PC-9 (cell line): ENCODE results near the gene AKR7A2. TPM values are rescaled to one million over a fixed set of nuclear protein-coding genes. Genes with fewer than 3 reads are reported as not detected.
A peak's percentile ranks its signal among the peaks of the same experiment; 100 is the strongest.
"Not testable (repeated sequence)": the region's sequence is repeated elsewhere in the genome, so short reads cannot be mapped to it uniquely, and the experiment has no call there.

Experiments used
- BruUV-seq: library from RNA; stranded (reverse); fragments of 400-500 nt; replicated peaks from 2 replicates; lab custom pipeline; 2021; lab: Mats Ljungman, UMichigan
- CTCF ChIA-PET: fragments of 300-600 bp; sonication (Branson Sonifier 250); formaldehyde crosslinking; loops from one replicate; lab custom pipeline; 2022; ENCODE audit warnings: antibody characterized with exemption; lab: Charles Lee
- POLR2A ChIA-PET: fragments of 300-600 bp; sonication (Branson Sonifier 250); formaldehyde crosslinking; loops from one replicate; lab custom pipeline; 2022; ENCODE audit warnings: antibody characterized with exemption; ENCODE audit not compliant: unreplicated experiment; lab: Charles Lee
- DNase-seq, 2 experiments: peaks; one replicate each; pipeline versions ENCODE4 v3.0.0 to v3.0.0-alpha.2; 2015 to 2022; ENCODE audit warnings: mixed read lengths in 1 of 2
- H2AFZ ChIP-seq: fragments of 200-600 bp; sonication (generic); 2 replicates; pipeline ENCODE4 v1.8.1; 2017; ENCODE audit warnings: antibody characterized with exemption
- H3F3A ChIP-seq: fragments of 200-600 bp; sonication (generic); 2 replicates; pipeline ENCODE4 v1.8.1; 2017; ENCODE audit warnings: antibody characterized with exemption, mild to moderate bottlenecking, low read depth; ENCODE audit not compliant: insufficient read depth
- H3K27ac ChIP-seq: fragments of 200-600 bp; sonication (generic); 2 replicates; pipeline ENCODE4 v1.6.1; 2016; ENCODE audit warnings: mixed run types
- H3K27me3 ChIP-seq: fragments of 200-600 bp; sonication (generic); 2 replicates; pipeline ENCODE4 v1.6.1; 2016; ENCODE audit warnings: low read depth, mixed run types; ENCODE audit not compliant: insufficient read depth
- H3K36me3 ChIP-seq: fragments of 200-600 bp; sonication (generic); 2 replicates; pipeline ENCODE4 v1.6.1; 2016; ENCODE audit warnings: low read depth, mixed run types
- H3K4me1 ChIP-seq: fragments of 200-600 bp; sonication (generic); replicated peaks from 2 replicates; pipeline ENCODE4 v1.6.1; 2016; ENCODE audit warnings: mixed run types; ENCODE audit not compliant: insufficient read depth
- H3K4me2 ChIP-seq: fragments of 200-600 bp; sonication (generic); 2 replicates; pipeline ENCODE4 v1.6.1; 2017; ENCODE audit warnings: mixed run types
- H3K4me3 ChIP-seq: fragments of 200-600 bp; sonication (generic); 2 replicates; pipeline ENCODE4 v1.6.1; 2016; ENCODE audit warnings: mixed run types
- H3K79me2 ChIP-seq: fragments of 200-600 bp; sonication (generic); 2 replicates; pipeline ENCODE4 v1.6.1; 2017; ENCODE audit warnings: low read depth, mixed run types
- H3K9me2 ChIP-seq: fragments of 200-600 bp; sonication (generic); 2 replicates; pipeline ENCODE4 v1.8.1; 2017; ENCODE audit warnings: mild to moderate bottlenecking; ENCODE audit not compliant: insufficient read depth
- H3K9me3 ChIP-seq: fragments of 200-600 bp; sonication (generic); 2 replicates; pipeline ENCODE4 v1.8.1; 2016; ENCODE audit warnings: low read depth; ENCODE audit not compliant: insufficient read depth
- H4K20me1 ChIP-seq: fragments of 200-600 bp; sonication (generic); 2 replicates; pipeline ENCODE4 v1.8.1; 2017; ENCODE audit not compliant: insufficient read depth
- EZH2 ChIP-seq: fragments of 200-600 bp; sonication (generic); IDR thresholded peaks from 2 replicates; pipeline ENCODE4 v1.8.0; 2017; ENCODE audit warnings: antibody characterized with exemption, low read depth
- intact Hi-C: fragments of 100-400 bp; cut with micrococcal nuclease; formaldehyde crosslinking; loops from one replicate; pipeline ENCODE4 v1.10.0; 2022; ENCODE audit not compliant: unreplicated experiment
- total RNA-seq: library from RNA; stranded (reverse); gene quantifications from 2 replicates; pipeline ENCODE4 v1.2.3, GENCODE V29; 2021
- TF ChIP-seq, protein P1 (sequence below): fragments of 200-600 bp; sonication (generic); conservative IDR thresholded peaks from 2 replicates; pipeline ENCODE4 v1.6.1; 2017; ENCODE audit warnings: mixed run types, antibody characterized with exemption, mild to moderate bottlenecking, moderate library complexity

AKR7A2 gene
- total RNA-seq, 1 experiment from 2014 or later = 79.6 TPM

DNA sequence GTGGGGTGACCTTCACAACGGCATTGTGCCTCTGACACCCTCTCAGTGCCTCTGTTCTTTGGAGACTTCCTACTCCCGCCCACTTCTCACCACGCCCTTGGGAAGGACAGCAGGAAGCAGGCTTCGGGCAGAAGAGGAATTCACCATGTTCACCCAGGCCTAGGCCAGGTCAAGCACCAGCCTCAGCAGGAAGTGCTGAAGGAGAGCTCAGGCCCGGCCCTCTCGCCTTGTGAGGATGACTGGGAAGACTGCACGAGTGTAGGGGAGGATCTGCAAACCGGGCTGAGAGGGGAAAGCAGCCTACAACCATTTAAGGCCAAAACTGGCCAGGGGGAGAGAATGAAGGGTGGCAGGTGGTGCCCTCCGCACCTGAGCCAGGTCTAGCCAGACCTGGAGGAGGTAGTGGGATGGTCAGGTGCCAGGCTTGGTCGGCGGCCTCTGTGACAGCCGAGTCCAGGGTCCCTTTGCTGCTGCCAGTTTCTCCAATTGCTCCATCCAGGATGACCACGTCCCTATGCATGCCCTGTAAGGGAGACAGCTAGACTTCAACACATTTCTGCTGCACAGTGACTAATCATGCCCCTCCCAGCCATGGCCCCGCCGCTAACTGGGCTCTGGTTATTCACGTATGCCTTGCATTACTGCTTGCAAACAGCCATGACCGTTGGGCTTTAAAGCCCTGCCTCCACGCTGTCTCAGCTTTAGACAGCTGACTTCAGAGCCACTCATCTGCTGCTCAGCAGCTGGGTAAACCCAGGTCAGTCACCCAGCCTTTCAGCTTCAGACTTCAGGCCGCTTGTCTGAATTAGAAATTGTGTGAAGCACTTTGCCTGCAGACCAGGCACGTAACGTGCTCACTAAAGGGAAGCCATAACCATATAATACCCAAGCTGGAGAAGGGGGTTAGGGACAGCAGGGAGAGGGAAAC, 51.5 kb downstream of the AKR7A2 start:
- H3K4me2 ChIP-seq = no peak overlapping the region
- no peak for TF ChIP-seq EZH2
- TF ChIP-seq, protein P1, sequence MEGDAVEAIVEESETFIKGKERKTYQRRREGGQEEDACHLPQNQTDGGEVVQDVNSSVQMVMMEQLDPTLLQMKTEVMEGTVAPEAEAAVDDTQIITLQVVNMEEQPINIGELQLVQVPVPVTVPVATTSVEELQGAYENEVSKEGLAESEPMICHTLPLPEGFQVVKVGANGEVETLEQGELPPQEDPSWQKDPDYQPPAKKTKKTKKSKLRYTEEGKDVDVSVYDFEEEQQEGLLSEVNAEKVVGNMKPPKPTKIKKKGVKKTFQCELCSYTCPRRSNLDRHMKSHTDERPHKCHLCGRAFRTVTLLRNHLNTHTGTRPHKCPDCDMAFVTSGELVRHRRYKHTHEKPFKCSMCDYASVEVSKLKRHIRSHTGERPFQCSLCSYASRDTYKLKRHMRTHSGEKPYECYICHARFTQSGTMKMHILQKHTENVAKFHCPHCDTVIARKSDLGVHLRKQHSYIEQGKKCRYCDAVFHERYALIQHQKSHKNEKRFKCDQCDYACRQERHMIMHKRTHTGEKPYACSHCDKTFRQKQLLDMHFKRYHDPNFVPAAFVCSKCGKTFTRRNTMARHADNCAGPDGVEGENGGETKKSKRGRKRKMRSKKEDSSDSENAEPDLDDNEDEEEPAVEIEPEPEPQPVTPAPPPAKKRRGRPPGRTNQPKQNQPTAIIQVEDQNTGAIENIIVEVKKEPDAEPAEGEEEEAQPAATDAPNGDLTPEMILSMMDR = no peak
- H3F3A ChIP-seq = no peaks in the 10 kb centered on the region; the same call in 1 of the 2 replicates
- ChIA-PET POLR2A (no interaction called here), CTCF (no interaction called here)
- H3K27ac ChIP-seq = no peak overlapping the region
- 0 out of 2 replicates have a peak, but pooled peaks cover 2% of the 10 kb centered on the region for H3K79me2 ChIP-seq
- H3K4me1 ChIP-seq = no peaks in the 10 kb centered on the region
- intact Hi-C loops = no loop called here
- no peaks in the 10 kb centered on the region; the same call in 1 of the 2 replicates for H4K20me1 ChIP-seq
- DNase-seq = peak in 1 of 2 experiments; percentile 13
- no peaks in the 10 kb centered on the region for H3K36me3 ChIP-seq
- H3K9me2 ChIP-seq = no peaks in the 10 kb centered on the region
- no TSS peak for BruUV-seq
- no peak overlapping the region for H2AFZ ChIP-seq
- H3K4me3 ChIP-seq = no peak overlapping the region
- H3K27me3 ChIP-seq = no peaks in the 10 kb centered on the region
- no peaks in the 10 kb centered on the region for H3K9me3 ChIP-seq

DNA sequence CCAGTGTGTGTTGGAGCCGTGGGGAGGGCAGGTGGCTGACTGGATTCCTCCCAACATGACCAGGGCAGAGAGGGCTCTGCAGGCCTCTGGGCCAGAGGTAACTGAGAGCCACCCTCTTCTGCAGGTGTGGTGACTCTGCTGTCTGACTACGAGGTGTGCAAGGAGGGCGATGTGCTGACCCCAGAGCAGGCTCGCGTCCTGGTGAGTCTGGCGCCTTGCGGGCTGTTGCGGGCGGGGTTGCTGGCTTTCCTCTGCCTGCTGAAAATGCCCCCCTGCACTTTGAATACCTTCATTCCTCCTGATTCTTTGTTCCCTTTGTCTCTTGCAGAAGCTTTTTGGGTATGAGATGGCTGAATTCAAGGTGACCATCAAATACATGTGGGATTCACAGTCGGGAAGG, 53.6 kb downstream of the AKR7A2 start:
- no peaks in the 10 kb centered on the region; the same call in 1 of the 2 replicates for H3F3A ChIP-seq
- no peak overlapping the region for H2AFZ ChIP-seq
- TF ChIP-seq, protein P1 = no peak
- no peak for TF ChIP-seq EZH2
- H3K4me1 ChIP-seq = peaks cover 3% of the 10 kb centered on the region; the same call in 1 of the 2 replicates
- DNase-seq = no peak
- H3K4me2 ChIP-seq = no peak overlapping the region
- H3K9me2 ChIP-seq = no peaks in the 10 kb centered on the region
- BruUV-seq = no TSS peak
- H3K36me3 ChIP-seq = no peaks in the 10 kb centered on the region
- ChIA-PET POLR2A (no interaction called here), CTCF (no interaction called here)
- peaks cover 22% of the 10 kb centered on the region for H3K79me2 ChIP-seq
- H3K27me3 ChIP-seq = no peaks in the 10 kb centered on the region
- H3K9me3 ChIP-seq = no peaks in the 10 kb centered on the region
- peaks cover 16% of the 10 kb centered on the region for H4K20me1 ChIP-seq
- H3K27ac ChIP-seq = no peak overlapping the region
- intact Hi-C loops = no loop called here
- H3K4me3 ChIP-seq = no peak overlapping the region

DNA sequence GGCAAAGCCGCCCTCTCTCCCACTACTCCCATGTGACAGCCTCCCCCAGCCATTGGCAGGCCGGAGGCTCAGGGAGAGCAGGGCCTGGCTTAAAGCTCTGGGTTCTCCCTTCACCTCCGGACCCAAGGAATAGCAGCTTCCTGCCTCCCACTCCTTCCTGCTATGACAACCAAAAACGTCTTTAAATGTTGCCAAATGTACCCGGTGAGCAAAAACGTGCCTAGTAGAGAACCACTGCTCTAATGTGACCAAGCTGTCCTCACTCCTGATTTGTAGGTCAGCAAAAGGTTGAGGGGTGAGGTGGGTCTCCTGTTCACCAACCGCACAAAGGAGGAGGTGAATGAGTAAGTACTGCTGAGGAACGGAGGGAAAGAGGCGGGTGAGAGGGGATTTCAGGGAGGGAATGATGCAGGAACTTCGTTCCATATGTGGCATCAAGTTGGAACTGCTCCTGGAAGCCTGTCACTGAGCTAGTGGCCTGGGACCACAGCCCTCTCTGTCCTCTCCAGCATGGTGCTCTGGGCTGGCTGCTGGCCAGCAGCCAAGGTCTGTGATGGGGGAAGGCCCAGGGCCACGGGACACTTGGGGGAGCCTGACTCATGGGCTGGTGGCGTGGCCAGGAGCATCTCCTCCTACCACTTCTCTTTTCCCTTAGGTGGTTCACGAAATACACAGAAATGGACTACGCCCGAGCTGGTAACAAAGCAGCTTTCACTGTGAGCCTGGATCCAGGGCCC, 54.6 kb downstream of the AKR7A2 start:
- H3K27ac ChIP-seq = no peak overlapping the region
- H3K9me3 ChIP-seq = no peaks in the 10 kb centered on the region
- no peaks in the 10 kb centered on the region for H3K9me2 ChIP-seq
- BruUV-seq = no TSS peak
- intact Hi-C loops = no loop called here
- no peaks in the 10 kb centered on the region for H3K27me3 ChIP-seq
- CTCF ChIA-PET = no interaction called here
- H4K20me1 ChIP-seq = peaks cover 21% of the 10 kb centered on the region
- peaks cover 32% of the 10 kb centered on the region for H3K79me2 ChIP-seq
- H3K4me1 ChIP-seq = peaks cover 11% of the 10 kb centered on the region
- no peaks in the 10 kb centered on the region; the same call in 1 of the 2 replicates for H3F3A ChIP-seq
- TF ChIP-seq EZH2 = no peak
- TF ChIP-seq, protein P1 = no peak
- H3K4me2 ChIP-seq = no peak overlapping the region
- H3K36me3 ChIP-seq = no peaks in the 10 kb centered on the region
- no peak overlapping the region for H3K4me3 ChIP-seq
- H2AFZ ChIP-seq = no peak overlapping the region
- POLR2A ChIA-PET = no interaction called here
- no peak for DNase-seq

DNA sequence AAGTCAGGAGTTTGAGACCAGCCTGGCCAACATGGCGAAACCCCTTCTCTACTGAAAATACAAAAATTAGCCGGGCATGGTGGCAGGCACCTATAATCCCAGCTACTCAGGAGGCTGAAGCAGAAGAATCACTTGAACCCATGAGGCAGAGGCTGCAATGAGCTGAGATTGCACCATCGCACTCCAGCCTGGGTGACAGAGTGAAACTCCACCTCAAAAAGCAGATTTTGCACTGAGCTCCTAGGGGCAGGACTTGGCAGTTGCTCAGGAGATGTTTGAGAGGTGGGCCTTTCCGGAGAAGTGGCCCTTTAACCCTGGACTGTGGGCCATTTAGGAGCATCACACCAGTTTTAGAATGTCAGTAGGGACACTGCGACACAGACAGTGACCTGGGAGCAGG, 55.6 kb downstream of the AKR7A2 start:
- peaks cover 11% of the 10 kb centered on the region for H3K4me1 ChIP-seq
- H2AFZ ChIP-seq, H3F3A ChIP-seq, H3K27me3 ChIP-seq, H3K36me3 ChIP-seq, H3K4me2 ChIP-seq, DNase-seq, H3K4me3 ChIP-seq, BruUV-seq, H3K9me3 ChIP-seq, CTCF ChIA-PET, H3K9me2 ChIP-seq, intact Hi-C loops, H3K27ac ChIP-seq, POLR2A ChIA-PET: not testable (repeated sequence)
- peaks cover 21% of the 10 kb centered on the region for H4K20me1 ChIP-seq
- H3K79me2 ChIP-seq = peaks cover 40% of the 10 kb centered on the region
